ENCODE data around the gene NKD1.

The NKD1 gene

GRCh38 chr16:50529334-50529733 is 18.9 kb upstream of the NKD1 start:
- Histone ChIP-seq H3K9me3 (ENCODE audit: control insufficient read depth, low read length) (no peaks in the 10 kb centered on the region), H3K36me3 (ENCODE audit: control insufficient read depth, insufficient read depth, low read length) (no peaks in the 10 kb centered on the region), H3K4me1 (ENCODE audit: control insufficient read depth, insufficient read depth, low read length, poor library complexity, severe bottlenecking) (no peaks in the 10 kb centered on the region), H3K27ac (ENCODE audit: insufficient read depth, low read length, poor library complexity, severe bottlenecking) (no peak overlapping the region), H3K27me3 (replicated peaks; ENCODE audit: control insufficient read depth, insufficient read depth, low read length, poor library complexity, severe bottlenecking) (no peaks in the 10 kb centered on the region), H3K4me3 (ENCODE audit: insufficient read depth, low read depth, low read length, poor library complexity, severe bottlenecking) (no peak overlapping the region)
- no peak for DNase-seq

GRCh38 chr16:50530277-50531236 is 17.6 kb upstream of the NKD1 start:
- Histone ChIP-seq H3K27ac (ENCODE audit: insufficient read depth, low read length, poor library complexity, severe bottlenecking) (no peak overlapping the region), H3K27me3 (replicated peaks; ENCODE audit: control insufficient read depth, insufficient read depth, low read length, poor library complexity, severe bottlenecking) (no peaks in the 10 kb centered on the region), H3K9me3 (ENCODE audit: control insufficient read depth, low read length) (no peaks in the 10 kb centered on the region), H3K4me3 (ENCODE audit: insufficient read depth, low read depth, low read length, poor library complexity, severe bottlenecking) (no peak overlapping the region), H3K4me1 (ENCODE audit: control insufficient read depth, insufficient read depth, low read length, poor library complexity, severe bottlenecking) (no peaks in the 10 kb centered on the region), H3K36me3 (ENCODE audit: control insufficient read depth, insufficient read depth, low read length) (no peaks in the 10 kb centered on the region)
- DNase-seq: no peak

- Histone ChIP-seq H3K4me3 (ENCODE audit: insufficient read depth, low read depth, low read length, poor library complexity, severe bottlenecking) (no peak overlapping the region), H3K4me1 (ENCODE audit: control insufficient read depth, insufficient read depth, low read length, poor library complexity, severe bottlenecking) (no peaks in the 10 kb centered on the region), H3K27ac (ENCODE audit: insufficient read depth, low read length, poor library complexity, severe bottlenecking) (no peak overlapping the region), H3K36me3 (ENCODE audit: control insufficient read depth, insufficient read depth, low read length) (no peaks in the 10 kb centered on the region), H3K27me3 (replicated peaks; ENCODE audit: control insufficient read depth, insufficient read depth, low read length, poor library complexity, severe bottlenecking) (no peaks in the 10 kb centered on the region), H3K9me3 (ENCODE audit: control insufficient read depth, low read length) (no peaks in the 10 kb centered on the region)
- no peak for DNase-seq
Measured at GRCh38 chr16:50531359-50531758, 16.8 kb upstream of the NKD1 start.

GRCh38 chr16:50531901-50532300 is 16.3 kb upstream of the NKD1 start:
- H3K27ac ChIP-seq (ENCODE audit: insufficient read depth, low read length, poor library complexity, severe bottlenecking): no peak overlapping the region
- H3K9me3 ChIP-seq (ENCODE audit: control insufficient read depth, low read length): no peaks in the 10 kb centered on the region
- H3K4me1 ChIP-seq (ENCODE audit: control insufficient read depth, insufficient read depth, low read length, poor library complexity, severe bottlenecking): no peaks in the 10 kb centered on the region
- no peaks in the 10 kb centered on the region for H3K36me3 ChIP-seq (ENCODE audit: control insufficient read depth, insufficient read depth, low read length)
- no peak for DNase-seq
- H3K4me3 ChIP-seq (ENCODE audit: insufficient read depth, low read depth, low read length, poor library complexity, severe bottlenecking): no peak overlapping the region
- H3K27me3 ChIP-seq (replicated peaks; ENCODE audit: control insufficient read depth, insufficient read depth, low read length, poor library complexity, severe bottlenecking): no peaks in the 10 kb centered on the region

DNA sequence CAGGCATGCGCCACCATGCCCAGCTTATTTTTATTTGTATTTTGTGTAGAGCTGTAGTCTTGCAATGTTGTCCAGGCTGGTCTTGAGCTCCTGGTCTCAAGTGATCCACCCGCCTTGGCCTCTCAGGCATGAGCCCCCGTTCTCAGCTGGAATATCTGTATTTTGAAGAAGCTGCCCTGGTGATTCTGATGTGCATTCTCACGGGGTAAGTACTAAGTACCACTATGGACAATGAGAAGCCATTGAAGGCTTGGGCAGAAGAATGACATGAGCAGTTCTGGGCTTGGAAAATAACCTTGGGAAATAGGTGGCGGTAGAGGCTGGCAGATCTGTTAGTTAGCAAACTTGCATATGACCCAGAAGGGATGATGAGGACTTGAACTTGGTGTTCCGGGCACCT is 15.6 kb upstream of the NKD1 start:
- H3K27me3 ChIP-seq (replicated peaks; ENCODE audit: control insufficient read depth, insufficient read depth, low read length, poor library complexity, severe bottlenecking): no peaks in the 10 kb centered on the region
- H3K4me3 ChIP-seq (ENCODE audit: insufficient read depth, low read depth, low read length, poor library complexity, severe bottlenecking): no peak overlapping the region
- H3K4me1 ChIP-seq (ENCODE audit: control insufficient read depth, insufficient read depth, low read length, poor library complexity, severe bottlenecking): no peaks in the 10 kb centered on the region
- H3K36me3 ChIP-seq (ENCODE audit: control insufficient read depth, insufficient read depth, low read length): no peaks in the 10 kb centered on the region
- no peaks in the 10 kb centered on the region for H3K9me3 ChIP-seq (ENCODE audit: control insufficient read depth, low read length)
- DNase-seq: no peak
- H3K27ac ChIP-seq (ENCODE audit: insufficient read depth, low read length, poor library complexity, severe bottlenecking): no peak overlapping the region

DNA sequence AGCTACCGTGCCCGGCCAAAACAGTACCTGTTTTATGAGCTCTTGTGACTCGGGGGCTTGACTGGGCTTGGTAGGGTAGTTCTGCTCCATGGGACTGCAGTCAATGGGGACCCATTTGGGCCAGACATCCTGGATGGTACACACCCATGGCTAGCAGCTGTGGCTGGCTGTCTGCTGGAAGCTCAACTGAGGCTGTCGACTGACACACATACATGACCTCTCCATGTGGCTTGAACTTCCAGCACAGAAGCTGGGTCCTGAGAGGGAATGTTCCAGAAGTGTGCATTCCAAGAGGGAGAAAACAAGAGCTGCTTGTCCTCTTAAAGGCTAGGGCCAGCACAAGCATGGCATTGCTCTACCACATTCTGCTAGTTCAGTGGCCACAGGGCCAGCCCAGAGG is 14.9 kb upstream of the NKD1 start:
- H3K9me3 ChIP-seq (ENCODE audit: control insufficient read depth, low read length): no peaks in the 10 kb centered on the region
- no peak overlapping the region for H3K27ac ChIP-seq (ENCODE audit: insufficient read depth, low read length, poor library complexity, severe bottlenecking)
- DNase-seq: no peak
- no peak overlapping the region for H3K4me3 ChIP-seq (ENCODE audit: insufficient read depth, low read depth, low read length, poor library complexity, severe bottlenecking)
- H3K36me3 ChIP-seq (ENCODE audit: control insufficient read depth, insufficient read depth, low read length): no peaks in the 10 kb centered on the region
- H3K27me3 ChIP-seq (replicated peaks; ENCODE audit: control insufficient read depth, insufficient read depth, low read length, poor library complexity, severe bottlenecking): no peaks in the 10 kb centered on the region
- no peaks in the 10 kb centered on the region for H3K4me1 ChIP-seq (ENCODE audit: control insufficient read depth, insufficient read depth, low read length, poor library complexity, severe bottlenecking)

DNA sequence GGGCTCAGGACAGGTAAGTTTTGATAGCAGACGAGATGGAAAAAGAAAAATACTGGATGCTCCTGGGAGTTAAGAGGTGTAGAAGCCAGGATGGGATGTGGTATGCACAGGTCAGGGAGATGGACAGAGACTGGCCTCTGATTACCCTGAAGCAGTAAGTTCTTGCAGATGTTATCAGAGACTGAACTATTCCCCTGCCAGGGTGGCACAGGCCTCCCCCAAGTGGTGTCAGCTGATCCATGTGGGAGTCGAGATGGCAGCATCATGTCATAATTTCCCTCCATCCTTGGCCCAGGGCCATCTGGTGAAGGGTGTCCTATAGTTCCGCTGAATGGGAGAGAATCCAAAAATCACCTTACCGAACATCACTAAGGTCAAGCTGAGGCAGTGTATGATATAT is 14.1 kb upstream of the NKD1 start:
- Histone ChIP-seq H3K36me3 (ENCODE audit: control insufficient read depth, insufficient read depth, low read length) (no peaks in the 10 kb centered on the region), H3K27ac (ENCODE audit: insufficient read depth, low read length, poor library complexity, severe bottlenecking) (no peak overlapping the region), H3K4me1 (ENCODE audit: control insufficient read depth, insufficient read depth, low read length, poor library complexity, severe bottlenecking) (no peaks in the 10 kb centered on the region), H3K4me3 (ENCODE audit: insufficient read depth, low read depth, low read length, poor library complexity, severe bottlenecking) (no peak overlapping the region), H3K27me3 (replicated peaks; ENCODE audit: control insufficient read depth, insufficient read depth, low read length, poor library complexity, severe bottlenecking) (no peaks in the 10 kb centered on the region), H3K9me3 (ENCODE audit: control insufficient read depth, low read length) (no peaks in the 10 kb centered on the region)
- DNase-seq: no peak

- no peak overlapping the region for H3K27ac ChIP-seq (ENCODE audit: insufficient read depth, low read length, poor library complexity, severe bottlenecking)
- no peak overlapping the region for H3K4me3 ChIP-seq (ENCODE audit: insufficient read depth, low read depth, low read length, poor library complexity, severe bottlenecking)
- no peaks in the 10 kb centered on the region for H3K36me3 ChIP-seq (ENCODE audit: control insufficient read depth, insufficient read depth, low read length)
- no peaks in the 10 kb centered on the region for H3K9me3 ChIP-seq (ENCODE audit: control insufficient read depth, low read length)
- no peaks in the 10 kb centered on the region for H3K4me1 ChIP-seq (ENCODE audit: control insufficient read depth, insufficient read depth, low read length, poor library complexity, severe bottlenecking)
- H3K27me3 ChIP-seq (replicated peaks; ENCODE audit: control insufficient read depth, insufficient read depth, low read length, poor library complexity, severe bottlenecking): no peaks in the 10 kb centered on the region
- no peak for DNase-seq
Measured at GRCh38 chr16:50534556-50534955, 13.6 kb upstream of the NKD1 start.

- Histone ChIP-seq H3K4me1 (ENCODE audit: control insufficient read depth, insufficient read depth, low read length, poor library complexity, severe bottlenecking) (no peaks in the 10 kb centered on the region), H3K27me3 (replicated peaks; ENCODE audit: control insufficient read depth, insufficient read depth, low read length, poor library complexity, severe bottlenecking) (no peaks in the 10 kb centered on the region), H3K36me3 (ENCODE audit: control insufficient read depth, insufficient read depth, low read length) (no peaks in the 10 kb centered on the region), H3K27ac (ENCODE audit: insufficient read depth, low read length, poor library complexity, severe bottlenecking) (no peak overlapping the region), H3K4me3 (ENCODE audit: insufficient read depth, low read depth, low read length, poor library complexity, severe bottlenecking) (no peak overlapping the region), H3K9me3 (ENCODE audit: control insufficient read depth, low read length) (no peaks in the 10 kb centered on the region)
- no peak for DNase-seq
Measured at GRCh38 chr16:50534958-50535357, 13.2 kb upstream of the NKD1 start.

- no peaks in the 10 kb centered on the region for H3K9me3 ChIP-seq (ENCODE audit: control insufficient read depth, low read length)
- H3K4me3 ChIP-seq (ENCODE audit: insufficient read depth, low read depth, low read length, poor library complexity, severe bottlenecking): no peak overlapping the region
Measured at GRCh38 chr16:50535506-50536257, 12.5 kb upstream of the NKD1 start.

More at GRCh38 chr16:50535506-50536257, 12.5 kb upstream of the NKD1 start:
- Histone ChIP-seq H3K36me3 (ENCODE audit: control insufficient read depth, insufficient read depth, low read length) (no peaks in the 10 kb centered on the region), H3K27me3 (replicated peaks; ENCODE audit: control insufficient read depth, insufficient read depth, low read length, poor library complexity, severe bottlenecking) (no peaks in the 10 kb centered on the region), H3K4me1 (ENCODE audit: control insufficient read depth, insufficient read depth, low read length, poor library complexity, severe bottlenecking) (no peaks in the 10 kb centered on the region), H3K27ac (ENCODE audit: insufficient read depth, low read length, poor library complexity, severe bottlenecking) (no peak overlapping the region)
- DNase-seq: no peak

All from effector memory CD4-positive, alpha-beta T cell (primary cell).